RPMI8226 (cell line): Measurements from ENCODE around the gene SLC25A1.
"Not testable (repeated sequence)": the region's sequence is repeated elsewhere in the genome, so short reads cannot be mapped to it uniquely, and the experiment has no call there.

ENCODE experiments used
- DNase-seq: peaks from one replicate; pipeline ENCODE4 v3.0.0-alpha.2; 2015

Gene SLC25A1

DNA sequence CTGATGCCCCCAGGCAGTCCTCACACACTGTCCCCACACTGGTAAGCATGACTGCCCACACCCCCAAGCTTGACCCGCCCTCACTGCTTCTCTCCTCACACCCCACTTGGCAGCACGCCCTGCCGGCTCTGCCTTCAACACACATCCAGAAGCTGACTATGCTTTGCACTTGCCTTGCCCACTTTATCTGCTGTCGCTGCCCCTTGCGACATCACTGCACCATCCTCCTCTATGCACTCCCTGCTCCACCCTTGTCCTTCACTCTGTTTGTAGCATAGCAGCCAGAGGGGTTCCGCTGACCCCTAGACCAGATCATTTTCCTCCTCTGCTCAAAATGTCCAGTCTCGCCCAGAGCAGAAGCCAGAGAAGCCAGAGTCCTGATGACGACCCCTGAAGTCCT, 25.3 kb upstream of the SLC25A1 start:
- no peak for DNase-seq

DNA sequence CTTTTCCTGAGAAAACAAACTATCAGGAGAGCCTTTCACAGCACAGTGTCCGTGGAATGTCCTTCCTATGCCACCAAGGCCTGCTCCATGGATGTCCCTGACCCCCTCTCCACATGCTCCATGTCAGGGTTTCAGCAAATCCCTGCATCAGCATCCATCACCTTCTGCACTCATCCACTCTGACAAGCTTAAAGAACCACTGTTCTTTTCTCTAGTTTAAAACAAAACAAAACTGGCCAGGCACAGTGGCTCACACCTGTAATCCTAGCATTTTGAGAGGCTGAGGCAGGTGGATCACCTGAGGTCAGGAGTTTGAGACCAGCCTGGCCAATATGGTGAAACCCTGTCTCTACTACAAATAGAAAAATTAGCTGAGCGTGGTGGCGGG, 24.3 kb upstream of the SLC25A1 start:
- DNase-seq = not testable (repeated sequence)

- DNase-seq = no peak
Observed at GRCh38 chr22:19201869-19202798, 23.6 kb upstream of the SLC25A1 start.

DNA sequence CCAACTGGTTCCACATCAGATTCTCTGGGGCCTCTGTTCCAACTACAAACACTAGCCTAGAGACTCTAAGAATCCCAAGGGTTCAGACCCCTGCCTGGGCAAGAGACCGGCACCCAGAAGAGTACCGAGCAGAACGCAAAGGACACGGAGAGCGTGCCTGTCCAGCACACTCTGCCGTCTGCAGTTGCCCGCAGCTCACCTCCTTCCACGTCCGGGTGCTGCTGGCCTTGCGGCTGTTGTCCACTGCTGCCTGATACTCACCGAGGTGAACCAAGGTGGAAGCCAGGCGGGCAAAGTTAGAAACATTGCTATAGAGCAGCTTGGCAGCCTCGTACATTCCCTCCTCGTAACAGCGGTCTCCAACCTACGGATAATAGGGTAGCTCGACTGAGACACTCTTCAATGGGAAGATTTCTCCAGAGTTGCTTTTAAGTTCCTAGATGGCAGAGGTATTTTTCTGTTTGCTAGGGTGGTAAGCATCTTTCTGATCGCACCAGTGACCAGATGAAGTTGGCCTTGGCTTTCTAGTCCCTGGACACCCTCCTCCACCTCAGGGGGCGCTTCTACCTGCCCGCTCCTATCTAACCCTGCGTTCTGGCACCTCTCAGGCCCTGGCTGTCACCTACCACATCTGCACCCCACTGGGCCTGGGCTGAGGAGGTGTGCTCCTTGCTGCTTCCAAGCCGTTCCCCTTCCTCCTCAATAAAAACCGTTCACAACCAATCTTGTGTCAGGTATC, 22.8 kb upstream of the SLC25A1 start:
- DNase-seq = no peak

DNA sequence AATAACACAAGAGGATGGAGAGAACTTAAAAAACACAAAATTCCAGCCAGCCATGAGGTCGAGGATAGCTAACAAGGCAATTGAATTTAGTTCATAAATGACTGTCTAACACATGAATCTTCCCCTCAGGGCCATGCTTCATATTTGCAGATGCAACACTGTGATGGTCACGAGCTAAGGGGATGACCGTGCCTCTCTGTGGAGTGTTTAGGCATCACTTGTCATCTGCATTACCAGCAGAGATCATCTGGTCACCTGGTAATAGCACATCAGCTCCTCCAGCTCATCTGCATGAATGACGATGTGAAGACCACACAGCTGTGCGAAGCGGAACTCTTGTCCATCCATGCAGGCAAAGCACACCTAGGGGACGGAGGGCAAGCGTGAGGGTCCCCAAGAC, 20.9 kb upstream of the SLC25A1 start:
- no peak for DNase-seq

- no peak for DNase-seq
Observed at GRCh38 chr22:19197997-19198865, 19.7 kb upstream of the SLC25A1 start.

DNA sequence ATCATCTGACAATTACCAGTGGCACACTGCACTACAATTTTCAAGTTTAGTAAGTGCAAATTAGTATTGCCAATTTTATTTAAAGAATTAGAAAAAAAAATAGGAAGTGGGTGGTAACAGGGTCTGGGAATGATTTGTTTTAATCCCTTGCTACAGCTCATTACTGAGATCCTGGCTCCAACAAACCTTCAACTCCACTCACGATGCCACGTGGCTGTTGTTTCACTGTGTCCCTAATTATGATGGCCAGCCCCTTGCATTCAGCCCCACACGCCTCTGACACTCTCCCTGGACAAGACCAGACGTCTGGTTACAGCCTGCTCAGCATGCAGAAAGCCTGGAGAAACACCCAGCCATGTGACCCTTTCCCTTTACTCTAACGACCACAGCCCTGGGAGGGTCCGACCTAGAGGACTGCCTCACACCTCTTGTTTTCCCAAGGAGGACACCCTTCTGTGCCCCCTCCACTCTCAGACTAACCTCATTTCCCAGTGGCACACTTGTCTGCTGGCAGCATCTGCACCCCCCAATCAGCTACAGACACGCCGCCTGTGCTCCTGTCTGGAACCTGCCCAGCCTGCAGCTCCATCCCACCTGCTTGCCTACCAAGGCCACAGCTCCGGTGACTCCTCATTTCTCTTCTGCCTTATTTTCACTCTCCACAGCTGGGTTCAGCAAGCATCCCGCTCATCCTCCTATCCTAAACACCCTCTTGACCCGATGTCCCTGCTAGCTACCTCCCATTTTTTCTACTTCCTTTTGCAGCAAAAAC, 18.5 kb upstream of the SLC25A1 start:
- DNase-seq = no peak

- no peak for DNase-seq
Observed at GRCh38 chr22:19195796-19196731, 17.5 kb upstream of the SLC25A1 start.

DNA sequence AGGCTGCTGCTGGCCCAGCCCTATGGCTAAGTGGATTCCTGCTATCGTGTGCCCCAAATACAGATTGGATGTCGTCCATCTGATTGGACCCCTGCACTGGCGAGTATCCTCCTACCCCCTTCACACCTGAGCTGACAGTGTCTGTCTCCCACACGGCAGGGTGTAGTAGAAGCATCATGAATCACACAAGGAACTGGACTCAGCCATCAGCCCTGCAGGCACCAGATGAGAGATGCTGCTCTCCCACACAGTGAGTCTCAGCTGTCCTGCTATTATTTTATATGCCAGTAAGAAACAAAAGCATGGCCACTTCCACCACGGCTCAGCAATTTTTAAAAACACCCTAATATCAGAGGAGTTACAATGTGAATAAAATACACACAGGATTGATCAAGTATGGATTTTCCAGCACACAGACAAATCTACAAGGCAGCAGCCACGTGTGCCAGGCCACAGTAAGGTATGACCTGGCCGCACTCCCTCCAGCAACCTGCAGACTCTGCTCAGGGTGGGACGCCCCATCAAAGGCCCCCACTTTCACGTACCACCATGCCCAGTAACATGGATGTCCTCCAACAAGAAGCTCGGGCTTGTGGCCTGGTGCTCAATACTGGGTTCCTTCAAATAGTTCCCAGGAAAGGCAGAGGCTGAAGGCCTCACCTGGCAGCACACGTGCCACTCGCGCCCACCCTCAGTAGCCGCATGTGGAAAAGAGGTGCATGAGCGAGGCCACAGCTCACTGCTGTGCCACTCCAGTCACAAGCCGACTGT, 16.4 kb upstream of the SLC25A1 start:
- no peak for DNase-seq

DNA sequence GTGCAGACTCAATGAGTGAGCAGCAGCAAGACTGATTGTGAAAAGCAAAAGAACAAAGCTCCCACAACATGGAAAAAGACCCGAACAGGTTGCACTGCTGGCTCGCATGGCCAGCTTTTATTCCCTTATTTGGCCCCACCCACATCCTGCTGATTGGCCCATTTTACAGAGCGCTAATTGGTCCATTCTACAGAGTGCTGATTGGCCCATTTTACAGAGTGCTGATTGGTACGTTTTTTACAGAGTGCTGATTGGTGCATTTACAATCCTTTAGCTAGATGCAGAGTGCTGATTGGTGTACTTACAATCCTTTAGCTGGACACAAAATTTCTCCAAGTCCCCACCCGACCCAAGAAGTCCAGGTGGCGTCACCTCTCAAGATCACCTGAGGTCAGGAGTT, 15.3 kb upstream of the SLC25A1 start:
- no peak for DNase-seq

GRCh38 chr22:19187716-19188563, 9.4 kb upstream of the SLC25A1 start:
- no peak for DNase-seq

- no peak for DNase-seq
Observed at GRCh38 chr22:19184276-19184997, 5.9 kb upstream of the SLC25A1 start.

DNA sequence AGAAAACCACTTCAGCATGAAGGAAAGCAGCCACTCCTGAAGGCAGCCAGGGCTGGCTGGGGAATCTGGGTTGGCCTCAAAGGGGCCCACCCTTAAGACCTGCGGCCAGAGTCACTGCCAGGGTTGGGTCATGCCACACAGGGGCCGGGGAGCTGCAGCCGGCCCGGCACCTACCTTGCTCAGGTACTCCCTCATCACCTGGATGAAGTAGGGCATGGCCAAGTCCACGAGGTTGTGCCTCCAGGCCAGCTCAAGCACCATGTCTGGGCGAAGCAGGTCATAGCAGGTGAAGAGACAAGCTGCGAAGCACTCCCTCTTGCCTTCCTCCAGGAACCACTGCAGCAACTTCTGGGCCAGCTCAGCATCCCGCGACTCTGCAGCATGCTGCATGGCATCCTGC, 4.7 kb upstream of the SLC25A1 start:
- DNase-seq = no peak

GRCh38 chr22:19182472-19183157, 4.1 kb upstream of the SLC25A1 start:
- no peak for DNase-seq

DNA sequence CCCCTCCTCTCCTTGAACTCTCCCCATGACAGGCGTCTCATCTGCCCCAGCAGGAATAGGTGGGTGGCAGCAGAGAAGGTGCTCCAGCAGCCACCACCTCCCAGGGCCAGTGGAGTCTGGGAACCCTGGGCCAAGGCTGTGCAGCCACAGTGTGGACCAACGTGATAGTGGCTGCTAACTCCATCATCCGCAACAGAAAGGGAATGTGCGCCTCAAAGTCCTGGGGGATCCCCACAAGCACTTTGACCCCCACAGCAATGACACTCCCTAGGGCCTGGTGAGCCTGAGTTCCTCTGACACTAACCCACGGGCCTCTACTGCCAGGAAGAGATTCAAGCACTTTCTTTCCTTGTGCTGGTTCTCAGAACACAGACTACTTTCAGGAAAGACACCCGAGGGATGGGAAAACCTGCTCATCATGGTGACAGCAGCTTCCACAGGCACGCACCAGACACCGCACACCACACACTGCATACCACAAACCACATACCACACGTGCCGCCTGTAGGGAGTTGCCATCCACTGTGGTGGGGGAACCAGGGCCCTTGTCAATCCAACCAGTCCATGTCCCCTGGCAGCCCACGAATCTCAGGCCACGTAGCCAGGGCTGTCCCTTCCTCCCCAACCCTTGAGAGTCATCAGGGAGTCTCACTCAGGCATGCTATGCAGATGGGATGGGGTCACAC, 3.4 kb upstream of the SLC25A1 start:
- DNase-seq = no peak

DNA sequence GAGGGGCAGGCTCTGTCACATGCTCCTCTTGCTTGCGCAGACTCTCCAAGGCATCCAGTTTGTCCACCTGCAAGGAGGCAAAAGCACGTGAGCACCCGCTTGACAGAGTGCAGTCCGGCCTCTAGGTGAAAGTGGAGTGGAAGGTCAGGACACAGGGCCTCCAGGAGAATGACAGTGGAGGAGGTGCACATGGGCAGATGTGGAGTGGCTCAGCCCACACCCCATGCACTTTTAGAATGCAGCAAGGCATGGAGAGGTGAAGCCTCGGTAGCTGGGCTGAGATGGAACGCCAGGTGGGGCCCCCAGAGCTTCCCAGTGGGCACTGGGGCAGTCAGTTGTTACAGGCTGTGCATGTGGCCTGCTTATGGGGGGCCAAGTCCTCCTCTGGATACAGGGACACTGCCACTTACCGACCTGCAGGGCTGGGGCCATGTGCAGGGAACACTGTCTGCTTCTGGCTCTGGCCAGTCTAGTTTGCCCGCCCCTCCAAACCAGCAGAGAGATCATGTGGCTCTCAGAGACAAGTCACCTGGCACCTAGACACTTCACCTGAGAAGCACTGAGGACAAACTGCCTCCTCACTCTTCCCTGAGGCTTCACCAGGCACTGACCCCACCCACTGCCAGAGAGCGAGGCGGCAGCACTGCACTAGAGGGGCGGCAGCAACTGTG, 2.3 kb upstream of the SLC25A1 start:
- DNase-seq = no peak

DNA sequence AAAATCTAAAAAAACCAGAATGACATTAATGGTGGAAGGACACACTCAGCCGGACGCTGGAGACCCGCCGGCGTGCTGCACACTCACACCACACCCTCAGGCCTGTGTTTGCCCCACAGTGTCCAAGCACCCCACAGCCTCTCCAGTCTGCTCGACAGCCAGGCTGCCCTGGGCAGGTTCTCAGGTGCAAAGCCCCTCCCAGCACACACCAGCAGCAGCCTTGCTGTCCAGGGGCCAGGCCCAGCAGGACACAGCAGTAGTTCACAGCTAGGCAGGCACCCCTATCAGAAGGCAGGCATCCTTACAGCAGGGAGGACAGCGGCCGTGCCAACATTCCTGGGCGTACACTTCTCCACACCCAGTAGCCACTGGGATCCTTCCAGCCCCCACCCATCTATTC, 1.7 kb upstream of the SLC25A1 start:
- no peak for DNase-seq
